A549 treated with CpdA at 1 μM for 4 hours (cell line): ENCODE data around the gene MTHFD2L. TPM values are rescaled to one million over a fixed set of nuclear protein-coding genes. Genes with fewer than 3 reads are reported as not detected.

ENCODE experiments used
- total RNA-seq: library from RNA; stranded (reverse); fragments of 200-300 nt; extraction: Qiagen RNA extraction; gene quantifications from 5 replicates; pipeline ENCODE4 v1.2.3, GENCODE V29; 2022; ENCODE audit warnings: low read depth

The MTHFD2L gene
- total RNA-seq = 8.5 to 13.6 TPM (median 10.5 TPM) in 5 replicates

GRCh38 chr4:74157561-74158465 is at the start of gene MTHFD2L:
Gene MTHFD2L, plus strand, starts transcription at chr4:74158118. Its CDS starts 21 bp downstream, at chr4:74158139.

GRCh38 chr4:74308215-74308614 is 150.3 kb downstream of the MTHFD2L start, which contains the start of gene EPGN:
Gene EPGN, plus strand, starts transcription at chr4:74308470. Its CDS starts 64 bp downstream, at chr4:74308534.

Other genes starting within 250 kb of the MTHFD2L start
- 0.39 to 1.8 TPM (median 0.50 TPM) in 5 replicates for gene PF4, start 176.1 kb upstream of the MTHFD2L start, total RNA-seq
- 0.18 TPM in 1 of 5 replicates, not detected in the others for gene PPBP, start 169.9 kb upstream of the MTHFD2L start, total RNA-seq
- 50.1 to 60.7 TPM (median 56.4 TPM) in 5 replicates for gene CXCL5, start 159.4 kb upstream of the MTHFD2L start, total RNA-seq
- gene CXCL3, start 119.4 kb upstream of the MTHFD2L start, total RNA-seq = 5.1 to 7.5 TPM (median 6.5 TPM) in 5 replicates
- gene CXCL2, start 58.9 kb upstream of the MTHFD2L start, total RNA-seq = 15.0 to 17.9 TPM (median 15.6 TPM) in 5 replicates
- 0.13 TPM in 1 of 5 replicates, not detected in the others for gene EPGN, start 150.4 kb downstream of the MTHFD2L start, total RNA-seq
- gene EREG, start 207.0 kb downstream of the MTHFD2L start, total RNA-seq = 38.9 to 59.7 TPM (median 44.5 TPM) in 5 replicates